GM13976 (cell line): ENCODE data around the gene TTBK2.

Experiments
- DNase-seq: peaks from one replicate; pipeline ENCODE4 v3.0.0; 2012; ENCODE audit warnings: low spot score
- in situ Hi-C: fragments of 300-500 bp; cut with MboI; formaldehyde crosslinking; loops from one replicate; pipeline ENCODE4 v1.12.0; 2022; ENCODE audit warnings: low sequenced_read_pairs, mixed read lengths, inconsistent platforms; ENCODE audit not compliant: unreplicated experiment
- TF ChIP-seq, protein P1 (sequence below): IDR thresholded peaks from 2 replicates; pipeline ENCODE4 v1.5.1; 2012; ENCODE audit warnings: borderline replicate concordance, mild to moderate bottlenecking; ENCODE audit not compliant: insufficient read depth; ENCODE audit errors: extremely low read depth, missing control alignments, control extremely low read depth

The TTBK2 gene

DNA sequence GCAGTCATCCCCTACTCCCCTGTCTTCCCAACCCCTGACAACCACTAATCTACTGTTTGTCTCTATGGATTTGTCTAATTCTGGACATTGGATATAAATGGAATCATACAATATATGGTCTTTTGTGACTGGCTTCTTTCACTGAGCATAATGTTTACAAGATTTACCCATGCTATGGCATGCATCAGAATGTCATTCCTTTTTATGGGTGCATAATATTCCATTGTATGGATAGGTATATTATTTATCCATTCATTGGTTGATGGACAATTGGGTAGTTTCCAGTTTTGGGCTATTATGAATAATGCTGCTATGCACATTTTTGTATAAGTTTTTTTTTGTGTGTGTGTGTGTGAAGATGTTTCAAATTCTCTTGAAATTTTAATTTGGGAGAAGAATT is 16.6 kb upstream of the TTBK2 start:
- no peak for DNase-seq
- TF ChIP-seq, protein P1, sequence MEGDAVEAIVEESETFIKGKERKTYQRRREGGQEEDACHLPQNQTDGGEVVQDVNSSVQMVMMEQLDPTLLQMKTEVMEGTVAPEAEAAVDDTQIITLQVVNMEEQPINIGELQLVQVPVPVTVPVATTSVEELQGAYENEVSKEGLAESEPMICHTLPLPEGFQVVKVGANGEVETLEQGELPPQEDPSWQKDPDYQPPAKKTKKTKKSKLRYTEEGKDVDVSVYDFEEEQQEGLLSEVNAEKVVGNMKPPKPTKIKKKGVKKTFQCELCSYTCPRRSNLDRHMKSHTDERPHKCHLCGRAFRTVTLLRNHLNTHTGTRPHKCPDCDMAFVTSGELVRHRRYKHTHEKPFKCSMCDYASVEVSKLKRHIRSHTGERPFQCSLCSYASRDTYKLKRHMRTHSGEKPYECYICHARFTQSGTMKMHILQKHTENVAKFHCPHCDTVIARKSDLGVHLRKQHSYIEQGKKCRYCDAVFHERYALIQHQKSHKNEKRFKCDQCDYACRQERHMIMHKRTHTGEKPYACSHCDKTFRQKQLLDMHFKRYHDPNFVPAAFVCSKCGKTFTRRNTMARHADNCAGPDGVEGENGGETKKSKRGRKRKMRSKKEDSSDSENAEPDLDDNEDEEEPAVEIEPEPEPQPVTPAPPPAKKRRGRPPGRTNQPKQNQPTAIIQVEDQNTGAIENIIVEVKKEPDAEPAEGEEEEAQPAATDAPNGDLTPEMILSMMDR: no peak
- in situ Hi-C loops: no loop called here

DNA sequence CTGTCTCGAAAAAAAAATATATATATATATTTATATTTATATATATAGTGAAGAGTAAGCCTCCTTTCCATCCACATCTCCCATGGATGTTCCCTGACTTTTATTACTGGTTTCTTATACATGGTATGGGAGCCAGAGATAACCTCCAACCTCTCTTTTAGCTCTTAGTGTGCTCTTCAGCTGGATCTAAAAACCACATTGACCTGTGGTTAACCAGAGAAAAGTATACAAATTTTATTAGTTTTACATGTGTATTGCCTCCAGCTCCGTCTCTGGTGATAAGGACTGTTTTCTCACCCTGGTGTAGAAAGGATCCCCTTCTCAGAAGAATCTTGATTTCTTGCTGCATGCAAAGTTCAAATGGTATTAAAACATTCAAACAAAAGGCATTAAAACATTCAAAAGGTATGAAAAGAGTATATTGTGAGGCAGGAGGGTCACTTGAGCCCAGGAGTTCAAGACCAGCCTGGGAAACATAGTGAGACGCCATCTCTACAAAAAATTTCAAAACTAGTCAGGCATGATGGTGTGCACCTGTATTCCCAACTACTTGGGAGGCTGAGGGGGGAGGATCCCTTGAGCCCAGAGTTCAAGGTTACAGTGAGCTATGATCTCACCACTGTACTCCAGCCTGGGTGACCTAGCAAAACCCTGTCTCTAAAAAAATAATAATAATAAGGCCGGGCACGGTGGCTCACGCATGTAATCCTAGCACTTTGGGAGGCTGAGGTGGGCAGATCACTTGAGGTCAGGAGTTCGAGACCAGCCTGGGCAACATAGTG is 13.5 kb upstream of the TTBK2 start:
- TF ChIP-seq, protein P1: no peak
- no peak for DNase-seq
- in situ Hi-C loops: no loop called here

DNA sequence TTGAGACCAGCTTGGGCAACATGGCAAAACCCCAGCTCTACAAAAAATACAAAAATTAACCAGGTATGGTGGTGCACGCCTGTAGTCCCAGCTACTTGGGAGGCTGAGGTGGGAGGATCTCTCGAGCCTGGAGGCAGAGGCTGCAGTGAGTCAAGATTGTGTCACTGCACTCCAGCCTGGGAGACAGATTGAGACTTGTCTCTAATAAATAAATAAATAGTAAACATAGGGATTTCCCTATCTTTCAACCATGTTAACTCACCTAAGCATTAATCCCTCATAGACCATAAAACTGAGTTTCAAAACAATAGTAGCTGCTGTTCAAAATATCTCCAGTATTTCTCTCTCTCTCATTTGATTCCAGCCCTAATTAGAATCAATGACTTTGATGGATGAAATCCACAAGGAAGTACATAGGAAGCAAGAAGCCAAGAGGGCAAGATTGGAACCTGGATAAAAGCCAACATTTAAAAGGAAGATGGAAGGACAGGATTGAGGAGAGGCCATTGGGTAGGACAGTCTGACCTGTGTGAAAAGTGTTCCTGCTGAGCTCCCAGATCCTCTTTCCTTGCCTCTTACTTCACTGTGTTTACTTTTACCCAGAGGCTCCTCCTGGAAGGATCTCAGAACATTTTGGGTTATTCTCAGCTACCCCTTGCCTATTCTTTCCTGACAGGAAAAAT is 12.4 kb upstream of the TTBK2 start:
- in situ Hi-C loops: no loop called here
- no peak for DNase-seq

DNA sequence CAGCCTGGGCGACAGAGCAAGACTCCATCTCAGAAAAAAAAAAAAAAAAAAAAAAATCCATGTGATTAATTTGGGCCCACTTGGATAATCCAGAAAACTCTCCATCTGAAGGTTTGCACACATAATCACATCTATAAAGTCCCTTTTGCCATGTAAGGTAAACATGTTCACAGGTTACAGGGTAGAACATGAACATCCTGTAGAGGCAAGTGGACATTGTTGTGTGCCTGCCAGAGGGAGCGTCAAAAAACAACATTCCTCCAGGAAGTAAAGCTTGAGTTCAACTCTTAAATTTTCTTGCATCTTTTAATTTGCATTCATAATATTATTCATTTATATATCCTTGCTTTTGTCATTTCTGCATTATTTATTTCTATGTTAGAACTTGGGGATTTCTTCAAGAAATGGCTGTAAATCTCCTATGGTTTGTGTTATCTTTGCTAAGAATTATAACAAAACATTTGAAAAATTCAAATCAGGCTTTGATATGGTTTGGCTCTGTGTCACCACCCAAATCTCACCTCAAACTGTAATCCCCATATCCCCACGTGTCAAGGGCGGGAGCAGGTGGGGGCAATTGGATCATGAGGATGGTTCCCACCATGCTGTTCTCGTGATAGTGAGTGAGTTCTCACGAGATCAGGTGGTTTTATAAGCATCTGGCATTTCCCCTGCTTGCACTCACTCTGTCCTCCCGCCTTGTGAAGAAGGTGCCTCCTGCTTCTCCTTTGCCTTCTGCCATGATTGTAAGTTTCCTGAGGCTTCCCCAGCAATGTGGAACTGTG is 11.3 kb upstream of the TTBK2 start:
- TF ChIP-seq, protein P1: no peak
- no peak for DNase-seq
- in situ Hi-C loops: no loop called here

More for the DNA sequence above, 12.4 kb upstream of the TTBK2 start:
- TF ChIP-seq, protein P1: no peak

DNA sequence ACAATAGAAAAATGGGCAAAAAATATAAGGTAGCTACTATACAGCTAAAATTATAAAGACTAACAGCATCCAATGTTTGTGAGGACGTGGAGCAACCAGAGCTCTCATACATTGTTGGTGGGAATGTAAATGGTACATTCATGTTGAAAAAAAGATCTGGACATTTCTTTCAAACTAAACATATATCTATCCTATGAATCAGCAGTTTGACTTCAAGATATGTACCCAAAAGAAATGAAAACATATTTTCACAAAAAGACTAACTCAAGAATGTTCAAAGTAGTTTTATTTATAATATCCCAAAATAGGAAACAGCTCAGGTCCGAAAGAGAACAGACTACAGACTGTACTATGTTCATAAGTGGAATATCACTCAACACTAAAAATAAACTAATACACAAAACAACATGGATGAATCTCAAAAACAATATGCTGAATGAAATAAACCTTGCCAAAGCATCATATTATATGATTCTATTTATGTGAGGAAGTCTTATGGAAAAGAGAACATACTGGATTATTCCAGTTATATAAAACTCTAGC is 8.8 kb upstream of the TTBK2 start:
- in situ Hi-C loops: loop anchor here (10.0 kb wide), 1 partner anchor 225 kb away; no protein-coding TSS in a partner anchor
- TF ChIP-seq, protein P1: no peak
- no peak for DNase-seq

DNA sequence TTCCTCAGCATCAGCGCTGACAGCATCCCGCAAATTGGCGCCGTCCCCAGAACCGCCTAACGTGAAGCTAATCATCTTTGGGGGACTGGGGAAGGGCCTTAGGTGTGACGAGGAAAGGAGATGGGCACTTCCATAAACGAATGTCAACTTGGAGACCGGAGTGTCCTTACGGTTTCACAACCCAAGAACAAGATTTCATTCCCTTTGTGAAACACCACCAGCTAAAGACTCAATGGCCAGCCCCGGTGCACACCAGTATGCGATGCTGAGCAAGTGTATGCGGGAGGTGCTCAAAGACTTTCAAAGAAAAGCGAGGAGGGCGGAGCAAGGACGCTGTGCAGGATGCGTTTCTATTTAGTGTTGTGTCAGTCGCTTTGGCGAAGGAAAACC is 759 bp upstream of the TTBK2 start:
- in situ Hi-C loops: loop anchor here (10.0 kb wide), 1 partner anchor 217 kb away; no protein-coding TSS in a partner anchor
- TF ChIP-seq, protein P1: no peak
- no peak for DNase-seq
